GM23338 (cell line): ENCODE results near the gene NPC1L1. TPM values are rescaled to one million over a fixed set of nuclear protein-coding genes. Genes with fewer than 3 reads are reported as not detected.

Experiments used
- ATAC-seq: fragments of 200-7000 bp; cut with Tn5 transposase; 3 replicates; pipeline ENCODE4 v1.9.1; 2020
- DNase-seq: peaks from one replicate; pipeline ENCODE4 v3.0.0-alpha.2; 2015; ENCODE audit warnings: low spot score
- H2AFZ ChIP-seq: fragments of 200-600 bp; sonication (generic); 2 replicates; pipeline ENCODE4 v1.8.0; 2016; ENCODE audit warnings: antibody characterized with exemption, mild to moderate bottlenecking, moderate library complexity
- H3F3A ChIP-seq: fragments of 200-600 bp; sonication (generic); replicated peaks from 2 replicates; pipeline ENCODE4 v1.8.0; 2017; ENCODE audit warnings: antibody characterized with exemption, mixed run types, low read depth
- H3K27ac ChIP-seq: fragments of 200-600 bp; sonication (generic); 2 replicates; pipeline ENCODE4 v1.6.1; 2016; ENCODE audit warnings: low read depth
- H3K27me3 ChIP-seq: fragments of 200-600 bp; sonication (generic); 2 replicates; pipeline ENCODE4 v1.8.0; 2016; ENCODE audit warnings: mild to moderate bottlenecking, mixed run types, moderate library complexity; ENCODE audit not compliant: insufficient read depth
- H3K36me3 ChIP-seq: fragments of 200-600 bp; sonication (generic); 2 replicates; pipeline ENCODE4 v1.8.0; 2016; ENCODE audit warnings: mild to moderate bottlenecking; ENCODE audit not compliant: insufficient read depth
- H3K4me1 ChIP-seq: fragments of 200-600 bp; sonication (generic); 2 replicates; pipeline ENCODE4 v1.8.0; 2016; ENCODE audit warnings: mild to moderate bottlenecking, moderate library complexity; ENCODE audit not compliant: insufficient read depth
- H3K4me2 ChIP-seq: fragments of 200-600 bp; sonication (generic); 2 replicates; pipeline ENCODE4 v1.7.1; 2017; ENCODE audit warnings: mixed run types
- H3K4me3 ChIP-seq: fragments of 200-600 bp; sonication (generic); 2 replicates; pipeline ENCODE4 v1.6.1; 2016; ENCODE audit warnings: mixed run types
- H3K79me2 ChIP-seq: fragments of 200-600 bp; sonication (generic); replicated peaks from 2 replicates; pipeline ENCODE4 v1.8.0; 2017; ENCODE audit warnings: mild to moderate bottlenecking; ENCODE audit not compliant: insufficient read depth
- H3K9me2 ChIP-seq: fragments of 200-600 bp; sonication (generic); 2 replicates; pipeline ENCODE4 v1.8.0; 2017; ENCODE audit not compliant: insufficient read depth
- H4K20me1 ChIP-seq: fragments of 200-600 bp; sonication (generic); replicated peaks from 2 replicates; pipeline ENCODE4 v1.8.0; 2017; ENCODE audit warnings: mild to moderate bottlenecking; ENCODE audit not compliant: insufficient read depth
- H3K27ac Mint-ChIP-seq: 2 replicates; pipeline ENCODE4 v1.8.0; 2020; ENCODE audit warnings: inconsistent platforms, mild to moderate bottlenecking, moderate library complexity, mixed read lengths
- H3K27me3 Mint-ChIP-seq: 3 replicates; pipeline ENCODE4 v1.8.0; 2022; ENCODE audit warnings: low read depth, mild to moderate bottlenecking, moderate library complexity, mixed read lengths, inconsistent platforms; ENCODE audit not compliant: insufficient read depth, poor library complexity
- H3K36me3 Mint-ChIP-seq: 3 replicates; pipeline ENCODE4 v1.8.0; 2021; ENCODE audit warnings: low read depth, mild to moderate bottlenecking, inconsistent platforms, moderate library complexity, mixed read lengths
- H3K4me1 Mint-ChIP-seq: 3 replicates; pipeline ENCODE4 v1.8.0; 2020; ENCODE audit warnings: mild to moderate bottlenecking, inconsistent platforms, mixed read lengths
- H3K4me3 Mint-ChIP-seq: 3 replicates; pipeline ENCODE4 v1.8.0; 2021; ENCODE audit warnings: moderate library complexity, mild to moderate bottlenecking, inconsistent platforms, mixed read lengths
- H3K9me3 Mint-ChIP-seq: 3 replicates; pipeline ENCODE4 v1.8.0; 2020; ENCODE audit warnings: moderate library complexity, mild to moderate bottlenecking, inconsistent platforms, mixed read lengths
- CTCF ChIP-seq, 2 experiments: fragments of 200-600 bp in 1 of 2; sonication (generic) in 1 of 2; conservative IDR thresholded peaks; 2 replicates each; pipeline versions ENCODE4 v1.5.1 to v1.6.1; 2016 to 2017; ENCODE audit warnings: antibody characterized with exemption in 2 of 2, low read depth in 2 of 2, mild to moderate bottlenecking in 2 of 2, moderate library complexity in 1 of 2
- EZH2phosphoT487 ChIP-seq: fragments of 200-600 bp; sonication (generic); IDR thresholded peaks from one replicate; pipeline ENCODE4 v1.8.1; 2018; ENCODE audit warnings: antibody characterized with exemption; ENCODE audit not compliant: unreplicated experiment
- STAT1 ChIP-seq: IDR thresholded peaks from one replicate; pipeline ENCODE4 v1.6.1; 2016; ENCODE audit warnings: antibody characterized with exemption; ENCODE audit not compliant: unreplicated experiment
- ZNF331 ChIP-seq: fragments of 250-450 bp; sonication (Bioruptor Pico); IDR thresholded peaks from 2 replicates; pipeline ENCODE4 v1.5.0; 2020; ENCODE audit warnings: low read depth, mild to moderate bottlenecking, moderate library complexity
- ZNF462 ChIP-seq: fragments of 250-450 bp; sonication (Bioruptor Pico); IDR thresholded peaks from 2 replicates; pipeline ENCODE4 v1.5.0; 2020; ENCODE audit warnings: mild to moderate bottlenecking, moderate library complexity
- polyA plus RNA-seq: library from polyadenylated mRNA; unstranded; fragments of >200 nt; fragmentation: Nextera tagmentation; extraction: Ambion mirVana; gene quantifications from 2 replicates; pipeline ENCODE4 v1.2.1, GENCODE V29; 2016
- total RNA-seq: library from RNA; depleted of rRNA; stranded (reverse); fragments of >200 nt; shearing (Covaris generic); gene quantifications from 2 replicates; pipeline ENCODE4 v1.2.3, GENCODE V29; 2014

The NPC1L1 gene
- total and polyA plus RNA-seq, 2 experiments from 2014 or later: 0.03 TPM; not detected in 1

GRCh38 chr7:44518761-44519160, 22.4 kb downstream of the NPC1L1 start:
- Histone ChIP-seq H3K36me3 (no peaks in the 10 kb centered on the region), H3K9me2 (no peaks in the 10 kb centered on the region), H3K27ac (no peak overlapping the region), H3K4me3 (no peak overlapping the region), H3K79me2 (no peaks in the 10 kb centered on the region), H2AFZ (no peak overlapping the region), H4K20me1 (no peaks in the 10 kb centered on the region), H3K4me2 (no peak overlapping the region), H3F3A (no peaks in the 10 kb centered on the region), H3K27me3 (no peaks in the 10 kb centered on the region), H3K4me1 (no peaks in the 10 kb centered on the region)
- Mint-ChIP-seq H3K9me3 (no peaks in the 10 kb centered on the region), H3K27ac (no peak overlapping the region), H3K36me3 (no peaks in the 10 kb centered on the region), H3K4me1 (no peaks in the 10 kb centered on the region), H3K4me3 (no peak overlapping the region), H3K27me3 (no peaks in the 10 kb centered on the region)
- no peak for DNase-seq
- ATAC-seq: no peak
- TF ChIP-seq CTCF (conservative IDR thresholded peaks at IDR 0.05; ENCODE audit: low read depth in 2 of 2): no peak
- no peak for TF ChIP-seq ZNF462 (CRISPR knock-in tag)
- no peak for TF ChIP-seq ZNF331
- TF ChIP-seq EZH2phosphoT487: no peak
- no peak for TF ChIP-seq STAT1
